Endodermal cell (in vitro differentiated cells): ENCODE data around the gene PCA3. TPM values are rescaled to one million over a fixed set of nuclear protein-coding genes. Genes with fewer than 3 reads are reported as not detected.
"Not testable (repeated sequence)": the region's sequence is repeated elsewhere in the genome, so short reads cannot be mapped to it uniquely, and the experiment has no call there.

Experiments used
- DNase-seq: peaks from one replicate; pipeline ENCODE4 v3.0.0-alpha.2; 2017
- H3K27ac ChIP-seq: 2 replicates; pipeline ENCODE4 v1.5.1; 2013; ENCODE audit warnings: mild to moderate bottlenecking, low read depth, low read length, moderate library complexity
- H3K27me3 ChIP-seq: 2 replicates; pipeline ENCODE4 v1.6.1; 2013; ENCODE audit warnings: mild to moderate bottlenecking, low read length, moderate library complexity; ENCODE audit not compliant: insufficient read depth, control insufficient read depth, poor library complexity, severe bottlenecking
- H3K36me3 ChIP-seq: 2 replicates; pipeline ENCODE4 v1.7.0; 2013; ENCODE audit warnings: mild to moderate bottlenecking, low read length, moderate library complexity; ENCODE audit not compliant: control insufficient read depth, insufficient read depth
- H3K4me1 ChIP-seq: one replicate; pipeline ENCODE4 v1.7.0; 2013; ENCODE audit warnings: low read length; ENCODE audit not compliant: control insufficient read depth, insufficient read depth
- H3K4me3 ChIP-seq: 2 replicates; pipeline ENCODE4 v1.5.1; 2013; ENCODE audit warnings: mild to moderate bottlenecking, low read length, moderate library complexity
- H3K9ac ChIP-seq: 2 replicates; pipeline ENCODE4 v1.6.1; 2013; ENCODE audit warnings: mild to moderate bottlenecking, low read length, moderate library complexity; ENCODE audit not compliant: poor library complexity, severe bottlenecking; ENCODE audit errors: extremely low read depth
- H3K9me3 ChIP-seq: 2 replicates; pipeline ENCODE4 v1.6.1; 2013; ENCODE audit warnings: mild to moderate bottlenecking, low read length, moderate library complexity; ENCODE audit not compliant: control insufficient read depth
- H3K27ac Mint-ChIP-seq: 2 replicates; pipeline ENCODE4 v1.8.0; 2020; ENCODE audit warnings: mixed read lengths
- H3K27me3 Mint-ChIP-seq: 2 replicates; pipeline ENCODE4 v1.8.0; 2021; ENCODE audit warnings: mild to moderate bottlenecking, mixed read lengths; ENCODE audit not compliant: insufficient read depth
- H3K36me3 Mint-ChIP-seq: 2 replicates; pipeline ENCODE4 v1.8.0; 2020; ENCODE audit warnings: low read depth, mixed read lengths
- H3K4me1 Mint-ChIP-seq: 2 replicates; pipeline ENCODE4 v1.8.0; 2020; ENCODE audit warnings: mixed read lengths
- H3K4me3 Mint-ChIP-seq: 2 replicates; pipeline ENCODE4 v1.8.0; 2020; ENCODE audit warnings: mild to moderate bottlenecking, moderate library complexity, mixed read lengths
- H3K9me3 Mint-ChIP-seq: 2 replicates; pipeline ENCODE4 v1.8.0; 2020; ENCODE audit warnings: mild to moderate bottlenecking, mixed read lengths
- WGBS, 2 experiments: methylation state at CpG; one replicate each; pipeline versions ENCODE4 v1.1.5 to v1.1.7; 2013; ENCODE audit warnings: missing lambda C conversion rate in 2 of 2, mixed read lengths in 1 of 2; ENCODE audit not compliant: insufficient coverage in 1 of 2, insufficient read length in 1 of 2; 5-methylcytosine and 5-hydroxymethylcytosine counted together
- total RNA-seq, 2 donors: library from RNA; stranded (reverse); fragmentation: NEBNext Ultra II Directional in 1 of 2; extraction: Animal tissue kit (Norgen Biotek cat#: 25700) in 1 of 2; gene quantifications; 2 replicates in 1 of 2; 3 replicates in 1 of 2; pipeline ENCODE4 v1.2.1, GENCODE V29; 2021
- TF ChIP-seq, protein P1 (sequence below): fragments of 200-600 bp; sonication (generic); conservative IDR thresholded peaks from 2 replicates; pipeline ENCODE4 v1.5.0; 2021; ENCODE audit warnings: antibody characterized with exemption, mild to moderate bottlenecking

PCA3 gene
- total RNA-seq, 2 donors from 2014 or later = not detected

DNA sequence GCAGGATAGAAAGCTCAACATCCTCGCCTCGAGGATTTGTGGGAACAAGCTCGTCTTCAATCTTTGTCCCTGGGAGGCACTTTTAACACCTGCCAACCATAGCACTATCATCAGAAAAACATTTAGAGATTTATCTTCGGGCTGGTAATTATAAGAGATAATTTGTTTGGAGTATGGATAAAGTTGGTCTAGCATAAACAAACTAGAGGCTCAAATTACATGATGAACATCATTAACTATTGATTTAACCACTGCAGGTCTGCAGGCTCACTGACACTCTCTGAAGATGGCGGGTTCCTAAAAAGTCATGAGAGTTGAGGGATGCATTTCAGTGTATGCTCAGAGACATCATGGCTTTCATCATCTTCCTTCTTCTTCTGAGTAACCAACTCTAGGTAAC, 25.8 kb upstream of the PCA3 start:
- Mint-ChIP-seq H3K36me3 (no peaks in the 10 kb centered on the region), H3K27me3 (peaks cover 16% of the 10 kb centered on the region), H3K4me1 (peaks cover 13% of the 10 kb centered on the region), H3K9me3 (peaks cover 6% of the 10 kb centered on the region), H3K27ac (no peak overlapping the region), H3K4me3 (no peak overlapping the region)
- no peak overlapping the region for H3K27ac ChIP-seq
- H3K27me3 ChIP-seq = peaks cover 5% of the 10 kb centered on the region
- H3K36me3 ChIP-seq = no peaks in the 10 kb centered on the region
- no peak overlapping the region for H3K4me3 ChIP-seq
- no peak overlapping the region for H3K9ac ChIP-seq
- TF ChIP-seq, protein P1, sequence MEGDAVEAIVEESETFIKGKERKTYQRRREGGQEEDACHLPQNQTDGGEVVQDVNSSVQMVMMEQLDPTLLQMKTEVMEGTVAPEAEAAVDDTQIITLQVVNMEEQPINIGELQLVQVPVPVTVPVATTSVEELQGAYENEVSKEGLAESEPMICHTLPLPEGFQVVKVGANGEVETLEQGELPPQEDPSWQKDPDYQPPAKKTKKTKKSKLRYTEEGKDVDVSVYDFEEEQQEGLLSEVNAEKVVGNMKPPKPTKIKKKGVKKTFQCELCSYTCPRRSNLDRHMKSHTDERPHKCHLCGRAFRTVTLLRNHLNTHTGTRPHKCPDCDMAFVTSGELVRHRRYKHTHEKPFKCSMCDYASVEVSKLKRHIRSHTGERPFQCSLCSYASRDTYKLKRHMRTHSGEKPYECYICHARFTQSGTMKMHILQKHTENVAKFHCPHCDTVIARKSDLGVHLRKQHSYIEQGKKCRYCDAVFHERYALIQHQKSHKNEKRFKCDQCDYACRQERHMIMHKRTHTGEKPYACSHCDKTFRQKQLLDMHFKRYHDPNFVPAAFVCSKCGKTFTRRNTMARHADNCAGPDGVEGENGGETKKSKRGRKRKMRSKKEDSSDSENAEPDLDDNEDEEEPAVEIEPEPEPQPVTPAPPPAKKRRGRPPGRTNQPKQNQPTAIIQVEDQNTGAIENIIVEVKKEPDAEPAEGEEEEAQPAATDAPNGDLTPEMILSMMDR = no peak
- WGBS, 2 experiments = 94 to 97% methylated on average over 4 of the region's 5 CpGs
- H3K9me3 ChIP-seq = peaks cover 10% of the 10 kb centered on the region
- DNase-seq = no peak
- H3K4me1 ChIP-seq = peaks cover 5% of the 10 kb centered on the region

GRCh38 chr9:76741524-76741923, 22.7 kb upstream of the PCA3 start:
- 63 to 67% methylated on average over 3 to 5 of the region's 5 CpGs for WGBS, 2 experiments

GRCh38 chr9:76742890-76743289, 21.3 kb upstream of the PCA3 start:
- H3K9me3 Mint-ChIP-seq, H3K4me3 Mint-ChIP-seq, H3K27me3 ChIP-seq, DNase-seq, H3K36me3 ChIP-seq, H3K27ac Mint-ChIP-seq, H3K36me3 Mint-ChIP-seq, H3K9ac ChIP-seq, H3K27me3 Mint-ChIP-seq, H3K4me3 ChIP-seq, H3K27ac ChIP-seq, H3K4me1 ChIP-seq: not testable (repeated sequence)
- H3K4me1 Mint-ChIP-seq = peaks cover 22% of the 10 kb centered on the region
- WGBS, 2 experiments = 83 to 94% methylated on average over 2 to 4 of the region's 4 CpGs
- H3K9me3 ChIP-seq = peaks cover 23% of the 10 kb centered on the region

More at GRCh38 chr9:76741524-76741923, 22.7 kb upstream of the PCA3 start:
- Mint-ChIP-seq H3K4me1 (peaks cover 22% of the 10 kb centered on the region), H3K27ac (no peak overlapping the region), H3K27me3 (peaks cover 12% of the 10 kb centered on the region), H3K4me3 (no peak overlapping the region), H3K9me3 (peaks cover 6% of the 10 kb centered on the region), H3K36me3 (no peaks in the 10 kb centered on the region)
- peak; percentile 58 for DNase-seq
- no peak overlapping the region for H3K9ac ChIP-seq
- TF ChIP-seq, protein P1 = peak; percentile 22
- peaks cover 5% of the 10 kb centered on the region for H3K4me1 ChIP-seq
- peaks cover 5% of the 10 kb centered on the region for H3K27me3 ChIP-seq
- no peak overlapping the region for H3K27ac ChIP-seq
- no peak overlapping the region for H3K4me3 ChIP-seq
- no peaks in the 10 kb centered on the region for H3K36me3 ChIP-seq
- H3K9me3 ChIP-seq = peaks cover 23% of the 10 kb centered on the region

DNA sequence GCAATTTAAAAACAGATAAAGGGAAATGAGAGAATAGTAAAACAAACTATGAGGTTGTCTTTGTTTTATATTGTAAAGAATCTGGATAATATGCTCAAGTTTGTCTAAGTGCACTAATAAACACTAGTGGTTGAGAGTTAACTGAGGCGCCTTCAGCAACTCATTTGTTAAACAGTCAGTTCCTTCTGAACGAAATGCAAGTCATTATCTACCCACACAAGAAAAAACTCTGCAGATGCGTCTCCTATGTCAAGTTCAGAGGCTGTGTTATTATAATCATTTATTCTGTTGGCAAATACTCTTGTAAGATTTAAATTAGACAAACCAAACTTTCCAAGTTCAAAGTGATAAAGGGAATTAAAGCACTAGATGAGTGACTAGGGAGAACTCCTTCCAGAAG, 20.3 kb upstream of the PCA3 start:
- Mint-ChIP-seq H3K9me3 (peaks cover 6% of the 10 kb centered on the region), H3K4me1 (peaks cover 28% of the 10 kb centered on the region), H3K4me3 (no peak overlapping the region), H3K27me3 (peaks cover 4% of the 10 kb centered on the region), H3K27ac (no peak overlapping the region), H3K36me3 (no peaks in the 10 kb centered on the region)
- Histone ChIP-seq H3K9ac (no peak overlapping the region), H3K4me3 (no peak overlapping the region), H3K27ac (no peak overlapping the region), H3K9me3 (peaks cover 23% of the 10 kb centered on the region), H3K4me1 (peaks cover 5% of the 10 kb centered on the region), H3K36me3 (no peaks in the 10 kb centered on the region), H3K27me3 (no peaks in the 10 kb centered on the region)
- 98% methylated on average over 3 of the region's 3 CpGs; no CpG with 5 or more reads in 1 of the 2 experiments for WGBS, 2 experiments
- TF ChIP-seq, protein P1 = no peak
- no peak for DNase-seq
